Measurements from ENCODE around the gene SMAD3.
"Not testable (repeated sequence)": the region's sequence is repeated elsewhere in the genome, so short reads cannot be mapped to it uniquely, and the experiment has no call there.

The SMAD3 gene

GRCh38 chr15:67110958-67111864 is 45.8 kb downstream of the SMAD3 start:
- DNase-seq = no peak

- no peak for DNase-seq
Measured at GRCh38 chr15:67114046-67114445, 48.6 kb downstream of the SMAD3 start.

GRCh38 chr15:67114846-67115585 is 49.6 kb downstream of the SMAD3 start:
- DNase-seq = no peak

- DNase-seq = no peak
Measured at GRCh38 chr15:67115586-67115969, 50.2 kb downstream of the SMAD3 start.

GRCh38 chr15:67116742-67117141 is 51.3 kb downstream of the SMAD3 start:
- DNase-seq = no peak

- no peak for DNase-seq
Measured at GRCh38 chr15:67117370-67117769, 52.0 kb downstream of the SMAD3 start.

GRCh38 chr15:67118808-67119207 is 53.4 kb downstream of the SMAD3 start:
- no peak for DNase-seq

- no peak for DNase-seq
Measured at GRCh38 chr15:67119238-67119846, 53.9 kb downstream of the SMAD3 start.

GRCh38 chr15:67120009-67120838 is 54.8 kb downstream of the SMAD3 start:
- DNase-seq = no peak

GRCh38 chr15:67120839-67121643 is 55.6 kb downstream of the SMAD3 start:
- peak; percentile 87 for DNase-seq

GRCh38 chr15:67121644-67122605 is 56.5 kb downstream of the SMAD3 start:
- DNase-seq = no peak

- not testable (repeated sequence) for DNase-seq
Measured at GRCh38 chr15:67122816-67123215, 57.4 kb downstream of the SMAD3 start.

GRCh38 chr15:67123291-67123690 is 57.9 kb downstream of the SMAD3 start:
- not testable (repeated sequence) for DNase-seq

GRCh38 chr15:67124111-67124510 is 58.7 kb downstream of the SMAD3 start:
- no peak for DNase-seq

- DNase-seq = no peak
Measured at GRCh38 chr15:67124911-67125588, 59.6 kb downstream of the SMAD3 start.

- DNase-seq = no peak
Measured at GRCh38 chr15:67125589-67126502, 60.4 kb downstream of the SMAD3 start.

- no peak for DNase-seq
Measured at GRCh38 chr15:67126551-67127330, 61.3 kb downstream of the SMAD3 start.

- no peak for DNase-seq
Measured at GRCh38 chr15:67127331-67127664, 61.9 kb downstream of the SMAD3 start.

Measured in stimulated activated CD4-positive, alpha-beta T cell treated with anti-CD3 and anti-CD28 coated beads, Interleukin-4, amount 100 ng/mL, for 1 hour (primary cell).